ENCODE data around the gene GIPC2. TPM values are rescaled to one million over a fixed set of nuclear protein-coding genes. Genes with fewer than 3 reads are reported as not detected.
"Not testable (repeated sequence)": the region's sequence is repeated elsewhere in the genome, so short reads cannot be mapped to it uniquely, and the experiment has no call there.

The GIPC2 gene
- polyA plus RNA-seq, result 77.1 TPM
- long read RNA-seq, donor 1, transcript GIPC2-201 (6 exons, 3,847 nt), result major isoform, 24 of 29 reads
- long read RNA-seq, donor 1, partial matches to known transcripts, result 0 of 29 reads
- long read RNA-seq, donor 1, other reads (novel, unspliced or antisense), result 5 of 29 reads
- long read RNA-seq, donor 2, transcript GIPC2-201 (6 exons, 3,847 nt), result major isoform, 39 of 49 reads
- long read RNA-seq, donor 2, partial matches to known transcripts, result 10 of 49 reads
- long read RNA-seq, donor 2, other reads (novel, unspliced or antisense), result 0 of 49 reads
- long read RNA-seq, donor 3, result 0 reads
- long read RNA-seq, donor 4, partial matches to known transcripts, result 0 of 4 reads
- long read RNA-seq, donor 4, other reads (novel, unspliced or antisense), result 0 of 4 reads
- long read RNA-seq, donor 5, transcript GIPC2-201 (6 exons, 3,847 nt), result major isoform, 15 of 15 reads
- long read RNA-seq, donor 5, partial matches to known transcripts, result 0 of 15 reads
- long read RNA-seq, donor 5, other reads (novel, unspliced or antisense), result 0 of 15 reads
- long read RNA-seq, donor 6, transcript GIPC2-201 (6 exons, 3,847 nt), result major isoform, 45 of 78 reads
- long read RNA-seq, donor 6, partial matches to known transcripts, result 25 of 78 reads
- long read RNA-seq, donor 6, other reads (novel, unspliced or antisense), result 8 of 78 reads
- long read RNA-seq, donor 7, transcript GIPC2-201 (6 exons, 3,847 nt), result major isoform, 9 of 9 reads
- long read RNA-seq, donor 7, partial matches to known transcripts, result 0 of 9 reads
- long read RNA-seq, donor 7, other reads (novel, unspliced or antisense), result 0 of 9 reads
- long read RNA-seq, donor 8, transcript GIPC2-201 (6 exons, 3,847 nt), result major isoform, 44 of 78 reads
- long read RNA-seq, donor 8, partial matches to known transcripts, result 29 of 78 reads
- long read RNA-seq, donor 8, other reads (novel, unspliced or antisense), result 5 of 78 reads
- long read RNA-seq, donor 9, transcript GIPC2-201 (6 exons, 3,847 nt), result major isoform, 35 of 137 reads
- long read RNA-seq, donor 9, partial matches to known transcripts, result 92 of 137 reads
- long read RNA-seq, donor 9, other reads (novel, unspliced or antisense), result 10 of 137 reads
- long read RNA-seq, donor 10, transcript GIPC2-201 (6 exons, 3,847 nt), result major isoform, 54 of 66 reads
- long read RNA-seq, donor 10, partial matches to known transcripts, result 0 of 66 reads
- long read RNA-seq, donor 10, other reads (novel, unspliced or antisense), result 12 of 66 reads
- long read RNA-seq, donor 11, transcript GIPC2-201 (6 exons, 3,847 nt), result major isoform, 23 of 30 reads
- long read RNA-seq, donor 11, partial matches to known transcripts, result 0 of 30 reads
- long read RNA-seq, donor 11, other reads (novel, unspliced or antisense), result 7 of 30 reads

- H3K4me3 ChIP-seq (ENCODE audit: low read length), result peak within 1 kb of the TSS; percentile 77
- peaks cover 20% of the 10 kb centered on the region for H3K4me1 ChIP-seq (ENCODE audit: control insufficient read depth, insufficient read depth, low read length)
- WGBS (ENCODE audit: insufficient coverage, low lambda C conversion rate), result 0% methylated on average over 3 of the region's 85 CpGs
- peak within 1 kb of the TSS; percentile 93 for H3K27ac ChIP-seq (ENCODE audit: low read length)
- H3K36me3 ChIP-seq (ENCODE audit: control insufficient read depth, insufficient read depth, low read length), result no peaks in the 10 kb centered on the region
- H3K9me3 ChIP-seq (ENCODE audit: control insufficient read depth, low read depth, low read length), result no peaks in the 10 kb centered on the region
- H3K27me3 ChIP-seq (ENCODE audit: control insufficient read depth, insufficient read depth, low read length), result peaks cover 10% of the 10 kb centered on the region
- peak; percentile 68 to 90 for DNase-seq
Observed at GRCh38 chr1:78045926-78046778, at the start of gene GIPC2. GIPC2 (plus strand) TSS chr1:78045966; CDS start chr1:78046095, 129 bp downstream.

- no CpG with 5 or more reads among the region's 5 CpGs for WGBS (ENCODE audit: insufficient coverage, low lambda C conversion rate)
Observed at GRCh38 chr1:77996734-77997133, 49.0 kb upstream of the GIPC2 start.

GRCh38 chr1:78000536-78000935 lies 45.2 kb upstream of the GIPC2 start:
- H3K36me3 ChIP-seq (ENCODE audit: control insufficient read depth, insufficient read depth, low read length); H3K4me1 ChIP-seq (ENCODE audit: control insufficient read depth, insufficient read depth, low read length); H3K27ac ChIP-seq (ENCODE audit: low read length); H3K4me3 ChIP-seq (ENCODE audit: low read length); H3K27me3 ChIP-seq (ENCODE audit: control insufficient read depth, insufficient read depth, low read length); H3K9me3 ChIP-seq (ENCODE audit: control insufficient read depth, low read depth, low read length); DNase-seq: not testable (repeated sequence)
- WGBS (ENCODE audit: insufficient coverage, low lambda C conversion rate), result 100% methylated on average over 1 of the region's 11 CpGs

More at GRCh38 chr1:77996734-77997133, 49.0 kb upstream of the GIPC2 start:
- Histone ChIP-seq H3K27me3 (ENCODE audit: control insufficient read depth, insufficient read depth, low read length) (no peaks in the 10 kb centered on the region), H3K36me3 (ENCODE audit: control insufficient read depth, insufficient read depth, low read length) (no peaks in the 10 kb centered on the region), H3K4me3 (ENCODE audit: low read length) (no peak overlapping the region), H3K27ac (ENCODE audit: low read length) (no peak overlapping the region), H3K4me1 (ENCODE audit: control insufficient read depth, insufficient read depth, low read length) (peaks cover 4% of the 10 kb centered on the region), H3K9me3 (ENCODE audit: control insufficient read depth, low read depth, low read length) (no peaks in the 10 kb centered on the region)
- no peak for DNase-seq

- DNase-seq, result no peak
- H3K4me3 ChIP-seq (ENCODE audit: low read length), result no peak overlapping the region
- WGBS (ENCODE audit: insufficient coverage, low lambda C conversion rate), result no CpG with 5 or more reads among the region's 3 CpGs
- H3K27me3 ChIP-seq (ENCODE audit: control insufficient read depth, insufficient read depth, low read length), result no peaks in the 10 kb centered on the region
- no peaks in the 10 kb centered on the region for H3K4me1 ChIP-seq (ENCODE audit: control insufficient read depth, insufficient read depth, low read length)
- H3K36me3 ChIP-seq (ENCODE audit: control insufficient read depth, insufficient read depth, low read length), result no peaks in the 10 kb centered on the region
- H3K9me3 ChIP-seq (ENCODE audit: control insufficient read depth, low read depth, low read length), result no peaks in the 10 kb centered on the region
- H3K27ac ChIP-seq (ENCODE audit: low read length), result peak overlapping the region; percentile 95
Observed at GRCh38 chr1:78003070-78003746, 42.6 kb upstream of the GIPC2 start.

GRCh38 chr1:78003882-78004718 lies 41.7 kb upstream of the GIPC2 start:
- H3K36me3 ChIP-seq (ENCODE audit: control insufficient read depth, insufficient read depth, low read length), result no peaks in the 10 kb centered on the region
- H3K27me3 ChIP-seq (ENCODE audit: control insufficient read depth, insufficient read depth, low read length), result no peaks in the 10 kb centered on the region
- peak; percentile 40 to 77 for DNase-seq
- peak overlapping the region; percentile 95 for H3K27ac ChIP-seq (ENCODE audit: low read length)
- 18% methylated on average over 5 of the region's 8 CpGs for WGBS (ENCODE audit: insufficient coverage, low lambda C conversion rate)
- H3K4me3 ChIP-seq (ENCODE audit: low read length), result peak overlapping the region; percentile 63
- no peaks in the 10 kb centered on the region for H3K9me3 ChIP-seq (ENCODE audit: control insufficient read depth, low read depth, low read length)
- no peaks in the 10 kb centered on the region for H3K4me1 ChIP-seq (ENCODE audit: control insufficient read depth, insufficient read depth, low read length)

- Histone ChIP-seq H3K9me3 (ENCODE audit: control insufficient read depth, low read depth, low read length) (no peaks in the 10 kb centered on the region), H3K36me3 (ENCODE audit: control insufficient read depth, insufficient read depth, low read length) (no peaks in the 10 kb centered on the region), H3K27ac (ENCODE audit: low read length) (peak within 1 kb of the TSS; percentile 95), H3K4me3 (ENCODE audit: low read length) (peak within 1 kb of the TSS; percentile 63), H3K27me3 (ENCODE audit: control insufficient read depth, insufficient read depth, low read length) (no peaks in the 10 kb centered on the region), H3K4me1 (ENCODE audit: control insufficient read depth, insufficient read depth, low read length) (no peaks in the 10 kb centered on the region)
- DNase-seq, result peak; percentile 97
- 13% methylated on average over 5 of the region's 12 CpGs for WGBS (ENCODE audit: insufficient coverage, low lambda C conversion rate)
Observed at GRCh38 chr1:78004719-78005447, 40.9 kb upstream of the GIPC2 start, which contains the start of gene DNAJB4. DNAJB4 (plus strand) TSS chr1:78004939; CDS start chr1:78005111, 172 bp downstream.

- WGBS (ENCODE audit: insufficient coverage, low lambda C conversion rate), result 14% methylated on average over 1 of the region's 1 CpG
- H3K27ac ChIP-seq (ENCODE audit: low read length), result peak overlapping the region; percentile 95
- peak overlapping the region; percentile 63 for H3K4me3 ChIP-seq (ENCODE audit: low read length)
- no peaks in the 10 kb centered on the region for H3K9me3 ChIP-seq (ENCODE audit: control insufficient read depth, low read depth, low read length)
- H3K4me1 ChIP-seq (ENCODE audit: control insufficient read depth, insufficient read depth, low read length), result no peaks in the 10 kb centered on the region
- H3K36me3 ChIP-seq (ENCODE audit: control insufficient read depth, insufficient read depth, low read length), result no peaks in the 10 kb centered on the region
- H3K27me3 ChIP-seq (ENCODE audit: control insufficient read depth, insufficient read depth, low read length), result no peaks in the 10 kb centered on the region
- no peak for DNase-seq
Observed at GRCh38 chr1:78005448-78005722, 40.4 kb upstream of the GIPC2 start.

- Histone ChIP-seq H3K9me3 (ENCODE audit: control insufficient read depth, low read depth, low read length) (no peaks in the 10 kb centered on the region), H3K27me3 (ENCODE audit: control insufficient read depth, insufficient read depth, low read length) (no peaks in the 10 kb centered on the region), H3K36me3 (ENCODE audit: control insufficient read depth, insufficient read depth, low read length) (no peaks in the 10 kb centered on the region), H3K4me1 (ENCODE audit: control insufficient read depth, insufficient read depth, low read length) (peaks cover 3% of the 10 kb centered on the region), H3K27ac (ENCODE audit: low read length) (peak overlapping the region; percentile 95), H3K4me3 (ENCODE audit: low read length) (peak overlapping the region; percentile 63)
- peak; percentile 42 to 71 for DNase-seq
- WGBS (ENCODE audit: insufficient coverage, low lambda C conversion rate), result 0% methylated on average over 1 of the region's 1 CpG
Observed at GRCh38 chr1:78005755-78006154, 40.0 kb upstream of the GIPC2 start.

Data from large intestine (tissue), 12 donors.